ENCODE measurements around the gene ZNF669.

GRCh38 chr1:247096958-247097357 is 7.2 kb downstream of the ZNF669 start:
- TF ChIP-seq CTCF (optimal IDR thresholded peaks at IDR 0.05 in 1 of 3, IDR thresholded peaks at IDR 0.05 in 1 of 3, conservative IDR thresholded peaks at IDR 0.05 in 1 of 3; ENCODE audit: extremely low read depth in 1 of 3, insufficient read depth in 2 of 3, low read length in 3 of 3) (no peak), EZH2 (IDR thresholded peaks at IDR 0.05; ENCODE audit: low read length) (no peak)
